ENCODE measurements around the gene WDR27. TPM values are rescaled to one million over a fixed set of nuclear protein-coding genes. Genes with fewer than 3 reads are reported as not detected.

WDR27 gene
- total RNA-seq, 2 donors from 2014 or later, result 45.0 to 46.1 TPM

Other genes with a start within 250 kb of the WDR27 start
- gene C6orf120, start 97 bp upstream of the WDR27 start, total RNA-seq, result 10 to 100 TPM; 13.3 to 14.4 TPM
- 10 to 100 TPM; 87.7 to 95.8 TPM for gene PHF10, start 22.5 kb upstream of the WDR27 start, total RNA-seq
- gene DYNLT2, start 49.5 kb upstream of the WDR27 start, total RNA-seq, result 1 to 10 TPM; 1.7 to 2.7 TPM
- gene ERMARD, start 49.6 kb upstream of the WDR27 start, total RNA-seq, result 10 to 100 TPM; 30.5 to 37.9 TPM

All from activated T-cell treated with anti-CD3 and anti-CD28 coated beads, Interleukin-2, amount 50 U/mL, for 72 hours (primary cell).